A549 (cell line): ENCODE measurements around the gene LNPEP.

ENCODE experiments used
- FOXS1 ChIP-seq: fragments of 250-450 bp; sonication (Bioruptor Pico); IDR thresholded peaks from 2 replicates; pipeline ENCODE4 v1.5.0; 2020; ENCODE audit warnings: mild to moderate bottlenecking, moderate library complexity
- JUN ChIP-seq, 2 experiments: fragments of >200 bp; sonication (Bioruptor Twin); formaldehyde crosslinking; IDR thresholded peaks; 2 replicates in 1 of 2; 3 replicates in 1 of 2; pipeline ENCODE4 v1.6.1; 2016 to 2017
- KDM1A ChIP-seq: fragments of 200-600 bp; sonication (generic); IDR thresholded peaks from 2 replicates; pipeline ENCODE4 v1.6.1; 2016; ENCODE audit warnings: low read depth, mild to moderate bottlenecking
- POLR2A ChIP-seq: IDR thresholded peaks from 2 replicates; pipeline ENCODE4 v1.6.1; 2012; ENCODE audit warnings: mild to moderate bottlenecking, low read length
- POLR2AphosphoS2 ChIP-seq: conservative IDR thresholded peaks from 2 replicates; pipeline ENCODE4 v1.6.1; 2012; ENCODE audit warnings: low read length, improper control_type of control experiment, inconsistent platforms
- RCOR1 ChIP-seq: fragments of 150-350 bp; IDR thresholded peaks from 2 replicates; pipeline ENCODE4 v1.6.1; 2014; ENCODE audit warnings: antibody characterized with exemption, low read length, low read depth
- RNF2 ChIP-seq: fragments of 200-600 bp; sonication (generic); IDR thresholded peaks from 2 replicates; pipeline ENCODE4 v1.6.1; 2016; ENCODE audit warnings: low read depth, mild to moderate bottlenecking, antibody characterized with exemption, moderate library complexity, borderline replicate concordance
- SMC3 ChIP-seq: fragments of >200 bp; sonication (Bioruptor Twin); formaldehyde crosslinking; IDR thresholded peaks from 3 replicates; pipeline ENCODE4 v1.6.1; 2018; ENCODE audit warnings: inconsistent platforms
- TF ChIP-seq, protein P1 (sequence below): fragments of >200 bp; sonication (Bioruptor Twin); formaldehyde crosslinking; IDR thresholded peaks from 3 replicates; pipeline ENCODE4 v1.5.1; 2016
- TF ChIP-seq, protein P2 (sequence below): fragments of 200-600 bp; sonication (generic); IDR thresholded peaks from 2 replicates; pipeline ENCODE4 v1.6.1; 2016; ENCODE audit warnings: antibody characterized with exemption, mild to moderate bottlenecking, moderate library complexity
- TF ChIP-seq, protein P3 (sequence below): fragments of 450-650 bp; IDR thresholded peaks from 2 replicates; pipeline ENCODE4 v1.6.1; 2014; ENCODE audit warnings: antibody characterized with exemption
- TF ChIP-seq, protein P4 (sequence below): IDR thresholded peaks from 2 replicates; pipeline ENCODE4 v1.6.1; 2012; ENCODE audit warnings: low read depth, borderline replicate concordance

DNA sequence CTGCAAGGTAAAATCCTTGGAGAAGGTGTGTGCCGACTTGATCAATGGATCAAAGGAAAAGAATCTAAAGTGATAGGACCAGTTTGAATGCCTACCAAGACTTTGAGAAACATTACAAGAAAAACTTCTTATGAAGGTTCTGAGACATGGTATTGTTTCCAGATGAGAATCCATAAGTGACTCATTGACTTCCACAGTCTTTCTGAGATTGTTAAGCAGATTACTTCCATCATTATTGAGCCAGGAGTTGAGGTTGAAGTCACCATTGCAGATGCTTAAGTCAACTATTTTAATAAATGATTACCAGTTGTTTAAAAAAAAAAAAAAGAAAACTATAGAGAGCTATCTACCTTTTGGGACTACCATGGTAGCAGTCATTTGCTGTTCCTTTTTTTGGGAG is 7.0 kb downstream of the LNPEP start:
- TF ChIP-seq RNF2 = no peak
- no peak for TF ChIP-seq FOXS1
- TF ChIP-seq, protein P1, sequence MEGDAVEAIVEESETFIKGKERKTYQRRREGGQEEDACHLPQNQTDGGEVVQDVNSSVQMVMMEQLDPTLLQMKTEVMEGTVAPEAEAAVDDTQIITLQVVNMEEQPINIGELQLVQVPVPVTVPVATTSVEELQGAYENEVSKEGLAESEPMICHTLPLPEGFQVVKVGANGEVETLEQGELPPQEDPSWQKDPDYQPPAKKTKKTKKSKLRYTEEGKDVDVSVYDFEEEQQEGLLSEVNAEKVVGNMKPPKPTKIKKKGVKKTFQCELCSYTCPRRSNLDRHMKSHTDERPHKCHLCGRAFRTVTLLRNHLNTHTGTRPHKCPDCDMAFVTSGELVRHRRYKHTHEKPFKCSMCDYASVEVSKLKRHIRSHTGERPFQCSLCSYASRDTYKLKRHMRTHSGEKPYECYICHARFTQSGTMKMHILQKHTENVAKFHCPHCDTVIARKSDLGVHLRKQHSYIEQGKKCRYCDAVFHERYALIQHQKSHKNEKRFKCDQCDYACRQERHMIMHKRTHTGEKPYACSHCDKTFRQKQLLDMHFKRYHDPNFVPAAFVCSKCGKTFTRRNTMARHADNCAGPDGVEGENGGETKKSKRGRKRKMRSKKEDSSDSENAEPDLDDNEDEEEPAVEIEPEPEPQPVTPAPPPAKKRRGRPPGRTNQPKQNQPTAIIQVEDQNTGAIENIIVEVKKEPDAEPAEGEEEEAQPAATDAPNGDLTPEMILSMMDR = no peak
- no peak for TF ChIP-seq JUN (IDR thresholded peaks at IDR 0.05)
- no peak for TF ChIP-seq POLR2A
- no peak for TF ChIP-seq SMC3
- TF ChIP-seq KDM1A = no peak
- TF ChIP-seq, protein P2, sequence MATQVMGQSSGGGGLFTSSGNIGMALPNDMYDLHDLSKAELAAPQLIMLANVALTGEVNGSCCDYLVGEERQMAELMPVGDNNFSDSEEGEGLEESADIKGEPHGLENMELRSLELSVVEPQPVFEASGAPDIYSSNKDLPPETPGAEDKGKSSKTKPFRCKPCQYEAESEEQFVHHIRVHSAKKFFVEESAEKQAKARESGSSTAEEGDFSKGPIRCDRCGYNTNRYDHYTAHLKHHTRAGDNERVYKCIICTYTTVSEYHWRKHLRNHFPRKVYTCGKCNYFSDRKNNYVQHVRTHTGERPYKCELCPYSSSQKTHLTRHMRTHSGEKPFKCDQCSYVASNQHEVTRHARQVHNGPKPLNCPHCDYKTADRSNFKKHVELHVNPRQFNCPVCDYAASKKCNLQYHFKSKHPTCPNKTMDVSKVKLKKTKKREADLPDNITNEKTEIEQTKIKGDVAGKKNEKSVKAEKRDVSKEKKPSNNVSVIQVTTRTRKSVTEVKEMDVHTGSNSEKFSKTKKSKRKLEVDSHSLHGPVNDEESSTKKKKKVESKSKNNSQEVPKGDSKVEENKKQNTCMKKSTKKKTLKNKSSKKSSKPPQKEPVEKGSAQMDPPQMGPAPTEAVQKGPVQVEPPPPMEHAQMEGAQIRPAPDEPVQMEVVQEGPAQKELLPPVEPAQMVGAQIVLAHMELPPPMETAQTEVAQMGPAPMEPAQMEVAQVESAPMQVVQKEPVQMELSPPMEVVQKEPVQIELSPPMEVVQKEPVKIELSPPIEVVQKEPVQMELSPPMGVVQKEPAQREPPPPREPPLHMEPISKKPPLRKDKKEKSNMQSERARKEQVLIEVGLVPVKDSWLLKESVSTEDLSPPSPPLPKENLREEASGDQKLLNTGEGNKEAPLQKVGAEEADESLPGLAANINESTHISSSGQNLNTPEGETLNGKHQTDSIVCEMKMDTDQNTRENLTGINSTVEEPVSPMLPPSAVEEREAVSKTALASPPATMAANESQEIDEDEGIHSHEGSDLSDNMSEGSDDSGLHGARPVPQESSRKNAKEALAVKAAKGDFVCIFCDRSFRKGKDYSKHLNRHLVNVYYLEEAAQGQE = no peak
- TF ChIP-seq, protein P3, sequence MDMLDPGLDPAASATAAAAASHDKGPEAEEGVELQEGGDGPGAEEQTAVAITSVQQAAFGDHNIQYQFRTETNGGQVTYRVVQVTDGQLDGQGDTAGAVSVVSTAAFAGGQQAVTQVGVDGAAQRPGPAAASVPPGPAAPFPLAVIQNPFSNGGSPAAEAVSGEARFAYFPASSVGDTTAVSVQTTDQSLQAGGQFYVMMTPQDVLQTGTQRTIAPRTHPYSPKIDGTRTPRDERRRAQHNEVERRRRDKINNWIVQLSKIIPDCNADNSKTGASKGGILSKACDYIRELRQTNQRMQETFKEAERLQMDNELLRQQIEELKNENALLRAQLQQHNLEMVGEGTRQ = no peak
- TF ChIP-seq, protein P4, sequence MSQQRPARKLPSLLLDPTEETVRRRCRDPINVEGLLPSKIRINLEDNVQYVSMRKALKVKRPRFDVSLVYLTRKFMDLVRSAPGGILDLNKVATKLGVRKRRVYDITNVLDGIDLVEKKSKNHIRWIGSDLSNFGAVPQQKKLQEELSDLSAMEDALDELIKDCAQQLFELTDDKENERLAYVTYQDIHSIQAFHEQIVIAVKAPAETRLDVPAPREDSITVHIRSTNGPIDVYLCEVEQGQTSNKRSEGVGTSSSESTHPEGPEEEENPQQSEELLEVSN = no peak
- TF ChIP-seq POLR2AphosphoS2 = no peak
- no peak for TF ChIP-seq RCOR1
